GM06990 (cell line): ENCODE data around the gene SULT1C3.

ENCODE experiments used
- DNase-seq: peaks from one replicate; pipeline ENCODE4 v3.0.0-alpha.2; 2011; ENCODE audit not compliant: insufficient read length; ENCODE audit errors: extremely low read depth
- H3K27me3 ChIP-seq: replicated peaks from 2 replicates; pipeline ENCODE4 v1.6.0; 2011; ENCODE audit warnings: low read length; ENCODE audit not compliant: control insufficient read depth, insufficient read depth
- H3K36me3 ChIP-seq: 2 replicates; pipeline ENCODE4 v1.5.1; 2011; ENCODE audit warnings: low read length; ENCODE audit not compliant: control insufficient read depth, insufficient read depth
- H3K4me3 ChIP-seq: replicated peaks from 2 replicates; pipeline ENCODE4 v1.5.1; 2011; ENCODE audit warnings: low read depth, mild to moderate bottlenecking, control low read depth, low read length
- CTCF ChIP-seq: IDR thresholded peaks from 2 replicates; pipeline ENCODE4 v1.5.1; 2011; ENCODE audit warnings: low read length, control low read depth, mild to moderate bottlenecking, inconsistent platforms; ENCODE audit not compliant: insufficient read depth, poor library complexity, severe bottlenecking

SULT1C3 gene

GRCh38 chr2:108239786-108240185 is at the start of gene SULT1C3:
SULT1C3 (plus strand) TSS chr2:108239968; CDS start chr2:108247195, 7,227 bp downstream.
- no peak for TF ChIP-seq CTCF
- no peak for DNase-seq
- Histone ChIP-seq H3K4me3 (no peak within 1 kb of the TSS), H3K27me3 (no peaks in the 10 kb centered on the region), H3K36me3 (no peaks in the 10 kb centered on the region)

GRCh38 chr2:108193251-108193650 is 46.5 kb upstream of the SULT1C3 start:
- no peak for TF ChIP-seq CTCF
- Histone ChIP-seq H3K4me3 (no peak overlapping the region), H3K36me3 (no peaks in the 10 kb centered on the region), H3K27me3 (no peaks in the 10 kb centered on the region)
- DNase-seq = no peak

GRCh38 chr2:108194409-108195132 is 45.2 kb upstream of the SULT1C3 start:
- Histone ChIP-seq H3K27me3 (no peaks in the 10 kb centered on the region), H3K36me3 (no peaks in the 10 kb centered on the region), H3K4me3 (no peak overlapping the region)
- no peak for DNase-seq
- peak; percentile 34 for TF ChIP-seq CTCF

- no peaks in the 10 kb centered on the region for H3K27me3 ChIP-seq
- TF ChIP-seq CTCF = no peak
- H3K4me3 ChIP-seq = no peak overlapping the region
- H3K36me3 ChIP-seq = no peaks in the 10 kb centered on the region
- no peak for DNase-seq
Measured at GRCh38 chr2:108195133-108195439, 44.7 kb upstream of the SULT1C3 start.

GRCh38 chr2:108199726-108200125 is 40.0 kb upstream of the SULT1C3 start:
- no peak for TF ChIP-seq CTCF
- no peaks in the 10 kb centered on the region for H3K36me3 ChIP-seq
- no peaks in the 10 kb centered on the region for H3K27me3 ChIP-seq
- no peak overlapping the region for H3K4me3 ChIP-seq
- DNase-seq = no peak

- no peak for DNase-seq
- TF ChIP-seq CTCF = no peak
- H3K36me3 ChIP-seq = no peaks in the 10 kb centered on the region
- H3K27me3 ChIP-seq = no peaks in the 10 kb centered on the region
- H3K4me3 ChIP-seq = no peak overlapping the region
Measured at GRCh38 chr2:108200569-108200968, 39.2 kb upstream of the SULT1C3 start.
